ENCODE measurements around the gene P3H2.

- TF ChIP-seq POLR2AphosphoS5 (IDR thresholded peaks at IDR 0.05; ENCODE audit: low read depth, low read length) (no peak), REST (IDR thresholded peaks at IDR 0.05; ENCODE audit: insufficient read depth in 1 of 2, low read depth in 2 of 2, low read length in 2 of 2) (no peak), TAF1 (IDR thresholded peaks at IDR 0.05; ENCODE audit: borderline replicate concordance, insufficient read depth, low read length) (no peak)
Measured at GRCh38 chr3:189914799-189915198, 205.9 kb downstream of the P3H2 start.

Data from PFSK-1 (cell line).